ENCODE data around the gene SLC25A25. TPM values are rescaled to one million over a fixed set of nuclear protein-coding genes. Genes with fewer than 3 reads are reported as not detected.

SLC25A25 gene
- total and polyA plus RNA-seq, 2 experiments from 2014 or later, result 8.2 to 20.2 TPM

DNA sequence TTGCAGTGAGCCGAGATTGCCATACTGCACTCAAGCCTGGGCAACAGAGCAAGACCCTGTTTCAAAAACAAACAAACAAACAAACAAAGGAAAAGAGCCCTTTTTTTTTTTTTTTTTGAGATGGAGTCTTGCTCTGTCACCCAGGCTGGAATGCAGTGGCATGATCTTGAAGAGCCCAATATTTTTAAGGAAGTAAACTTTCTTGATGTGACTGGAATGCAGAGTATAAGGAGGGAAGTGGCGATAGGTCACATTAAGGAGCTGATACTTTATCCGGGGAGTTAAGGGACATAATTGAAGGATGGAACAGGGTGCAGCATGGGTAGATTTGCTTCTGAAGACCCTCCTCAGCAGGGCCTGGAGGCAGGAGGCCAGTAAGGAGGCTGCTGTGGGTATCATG is 13.9 kb upstream of the SLC25A25 start:
- WGBS, 2 experiments (ENCODE audit: low coverage in 1 of 2, low lambda C conversion rate in 2 of 2, missing lambda C conversion rate in 2 of 2), result 75 to 85% methylated on average over 3 of the region's 3 CpGs

GRCh38 chr9:128055344-128056040 is 12.5 kb upstream of the SLC25A25 start:
- no peaks in the 10 kb centered on the region for H3K4me1 ChIP-seq (ENCODE audit: insufficient read depth)
- H3K36me3 ChIP-seq (ENCODE audit: low read depth), result no peaks in the 10 kb centered on the region
- no peak for DNase-seq
- H3K79me2 ChIP-seq (ENCODE audit: insufficient read depth), result no peaks in the 10 kb centered on the region
- no peak overlapping the region for H3K4me2 ChIP-seq (ENCODE audit: unreplicated experiment)
- H3F3A ChIP-seq (ENCODE audit: insufficient read depth), result no peaks in the 10 kb centered on the region
- TF ChIP-seq EZH2 (IDR thresholded peaks at IDR 0.05; ENCODE audit: insufficient read depth, poor library complexity, severe bottlenecking), result no peak
- TF ChIP-seq EZH2phosphoT487 (IDR thresholded peaks at IDR 0.05; ENCODE audit: insufficient read depth, low read depth), result no peak
- no peaks in the 10 kb centered on the region for H4K20me1 ChIP-seq (ENCODE audit: insufficient read depth)
- in situ Hi-C loops (cut with MboI), result no loop called here
- no peak overlapping the region for H3K4me3 ChIP-seq
- 10 to 23% methylated on average over 4 to 7 of the region's 7 CpGs for WGBS, 2 experiments (ENCODE audit: low coverage in 1 of 2, low lambda C conversion rate in 2 of 2, missing lambda C conversion rate in 2 of 2)
- H2AFZ ChIP-seq, result no peak overlapping the region
- no peaks in the 10 kb centered on the region for H3K9me2 ChIP-seq (ENCODE audit: insufficient read depth)
- H3K9ac ChIP-seq, result no peak overlapping the region
- H3K27me3 ChIP-seq (replicated peaks; ENCODE audit: insufficient read depth), result no peaks in the 10 kb centered on the region
- H3K27ac ChIP-seq, result no peak overlapping the region
- H3K9me3 ChIP-seq (ENCODE audit: low read depth), result no peaks in the 10 kb centered on the region

More for the DNA sequence above, 13.9 kb upstream of the SLC25A25 start:
- Histone ChIP-seq H3K4me1 (ENCODE audit: insufficient read depth) (no peaks in the 10 kb centered on the region), H3K9me2 (ENCODE audit: insufficient read depth) (no peaks in the 10 kb centered on the region), H2AFZ (no peak overlapping the region), H3K36me3 (ENCODE audit: low read depth) (no peaks in the 10 kb centered on the region), H4K20me1 (ENCODE audit: insufficient read depth) (no peaks in the 10 kb centered on the region), H3K4me2 (ENCODE audit: unreplicated experiment) (no peak overlapping the region), H3K4me3 (no peak overlapping the region), H3K27me3 (replicated peaks; ENCODE audit: insufficient read depth) (no peaks in the 10 kb centered on the region), H3K27ac (no peak overlapping the region), H3K9me3 (ENCODE audit: low read depth) (no peaks in the 10 kb centered on the region), H3K9ac (no peak overlapping the region), H3K79me2 (ENCODE audit: insufficient read depth) (no peaks in the 10 kb centered on the region), H3F3A (ENCODE audit: insufficient read depth) (no peaks in the 10 kb centered on the region)
- TF ChIP-seq EZH2 (IDR thresholded peaks at IDR 0.05; ENCODE audit: insufficient read depth, poor library complexity, severe bottlenecking) (no peak), EZH2phosphoT487 (IDR thresholded peaks at IDR 0.05; ENCODE audit: insufficient read depth, low read depth) (no peak)
- DNase-seq, result no peak
- in situ Hi-C loops (cut with MboI), result no loop called here

DNA sequence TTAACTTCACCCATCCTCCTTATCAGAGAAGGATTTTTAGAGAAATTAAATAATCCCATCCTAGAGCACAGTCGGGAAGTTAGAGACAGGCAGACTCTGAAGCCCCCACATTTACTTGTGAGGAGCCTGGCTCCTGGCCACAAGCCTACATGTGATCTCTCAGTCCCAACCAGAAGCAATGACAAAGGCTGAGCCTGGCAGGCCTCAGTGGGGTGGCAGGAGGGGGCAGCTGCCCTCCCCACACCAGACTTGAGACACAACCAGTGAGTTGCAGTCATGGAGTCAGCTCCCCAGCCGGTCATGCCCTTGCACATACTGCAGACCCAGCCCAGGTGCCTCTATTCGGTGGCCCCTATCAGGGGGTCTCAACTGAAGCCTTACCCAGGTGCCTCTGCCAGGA is 11.9 kb upstream of the SLC25A25 start:
- WGBS, 2 experiments (ENCODE audit: low coverage in 1 of 2, low lambda C conversion rate in 2 of 2, missing lambda C conversion rate in 2 of 2), result 87 to 94% methylated on average over 3 of the region's 3 CpGs
- no peak for DNase-seq
- no peaks in the 10 kb centered on the region for H4K20me1 ChIP-seq (ENCODE audit: insufficient read depth)
- no peaks in the 10 kb centered on the region for H3K36me3 ChIP-seq (ENCODE audit: low read depth)
- no peak for TF ChIP-seq EZH2phosphoT487 (IDR thresholded peaks at IDR 0.05; ENCODE audit: insufficient read depth, low read depth)
- TF ChIP-seq EZH2 (IDR thresholded peaks at IDR 0.05; ENCODE audit: insufficient read depth, poor library complexity, severe bottlenecking), result no peak
- no peak overlapping the region for H3K4me2 ChIP-seq (ENCODE audit: unreplicated experiment)
- no peaks in the 10 kb centered on the region for H3K79me2 ChIP-seq (ENCODE audit: insufficient read depth)
- no peak overlapping the region for H3K4me3 ChIP-seq
- H3K9me2 ChIP-seq (ENCODE audit: insufficient read depth), result no peaks in the 10 kb centered on the region
- no peak overlapping the region for H3K9ac ChIP-seq
- H3K4me1 ChIP-seq (ENCODE audit: insufficient read depth), result no peaks in the 10 kb centered on the region
- no peaks in the 10 kb centered on the region for H3K27me3 ChIP-seq (replicated peaks; ENCODE audit: insufficient read depth)
- H3K9me3 ChIP-seq (ENCODE audit: low read depth), result no peaks in the 10 kb centered on the region
- in situ Hi-C loops (cut with MboI), result no loop called here
- no peak overlapping the region for H2AFZ ChIP-seq
- H3F3A ChIP-seq (ENCODE audit: insufficient read depth), result no peaks in the 10 kb centered on the region
- H3K27ac ChIP-seq, result no peak overlapping the region

GRCh38 chr9:128056887-128057723 is 10.9 kb upstream of the SLC25A25 start:
- Histone ChIP-seq H4K20me1 (ENCODE audit: insufficient read depth) (no peaks in the 10 kb centered on the region), H3K27me3 (replicated peaks; ENCODE audit: insufficient read depth) (no peaks in the 10 kb centered on the region), H3F3A (ENCODE audit: insufficient read depth) (no peaks in the 10 kb centered on the region), H3K9me3 (ENCODE audit: low read depth) (no peaks in the 10 kb centered on the region), H3K79me2 (ENCODE audit: insufficient read depth) (no peaks in the 10 kb centered on the region), H3K4me2 (ENCODE audit: unreplicated experiment) (no peak overlapping the region), H3K36me3 (ENCODE audit: low read depth) (no peaks in the 10 kb centered on the region), H3K9ac (no peak overlapping the region), H2AFZ (no peak overlapping the region), H3K9me2 (ENCODE audit: insufficient read depth) (no peaks in the 10 kb centered on the region), H3K4me1 (ENCODE audit: insufficient read depth) (no peaks in the 10 kb centered on the region), H3K4me3 (no peak overlapping the region), H3K27ac (no peak overlapping the region)
- no peak for TF ChIP-seq EZH2 (IDR thresholded peaks at IDR 0.05; ENCODE audit: insufficient read depth, poor library complexity, severe bottlenecking)
- no peak for TF ChIP-seq EZH2phosphoT487 (IDR thresholded peaks at IDR 0.05; ENCODE audit: insufficient read depth, low read depth)
- 86 to 87% methylated on average over 14 of the region's 14 CpGs for WGBS, 2 experiments (ENCODE audit: low coverage in 1 of 2, low lambda C conversion rate in 2 of 2, missing lambda C conversion rate in 2 of 2)
- no peak for DNase-seq
- in situ Hi-C loops (cut with MboI), result no loop called here
